Measurements from ENCODE around the gene IER5L. TPM values are rescaled to one million over a fixed set of nuclear protein-coding genes. Genes with fewer than 3 reads are reported as not detected.
A peak's percentile ranks its signal among the peaks of the same experiment; 100 is the strongest.

The IER5L gene
- total RNA-seq, 4 donors from 2014 or later: 5.0 to 24.2 (median 12.9) TPM

DNA sequence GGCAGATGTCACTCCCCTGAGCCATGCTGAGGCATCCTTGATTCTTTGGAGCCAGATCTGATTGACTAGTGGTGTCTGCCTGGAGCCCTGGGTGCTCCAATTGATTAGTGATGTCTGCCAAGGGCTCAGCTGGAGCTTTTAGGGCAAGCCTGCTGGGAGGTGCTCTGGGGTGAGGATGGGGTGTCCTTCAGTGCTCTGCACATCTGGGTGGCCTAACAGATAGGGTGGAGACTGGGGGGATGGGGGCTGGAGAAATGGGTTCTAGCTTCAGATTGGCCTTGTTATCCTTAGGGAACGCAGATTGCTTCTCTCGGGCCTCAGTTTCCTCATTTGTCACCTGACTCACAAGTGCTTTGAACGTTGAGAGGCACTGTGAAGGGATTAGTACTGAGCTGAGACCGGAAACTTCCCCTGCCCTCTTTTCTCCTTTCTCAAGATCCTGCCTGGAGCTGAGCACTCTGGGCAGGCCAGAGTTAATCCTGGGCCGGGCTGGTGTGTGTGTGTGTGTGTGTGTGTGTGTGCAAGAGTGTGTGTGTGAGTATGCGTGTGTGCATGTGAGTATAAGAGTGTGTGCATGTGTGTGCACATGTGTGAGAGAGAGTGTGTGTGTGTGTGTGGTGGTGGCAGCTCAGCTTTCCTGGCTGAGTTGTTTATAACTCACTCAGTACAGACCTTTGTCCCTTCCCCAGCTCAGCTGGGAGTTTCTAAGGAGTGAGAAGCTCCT is 5.6 kb upstream of the IER5L start:
- TF ChIP-seq POLR2AphosphoS5 (IDR thresholded peaks at IDR 0.05) (no peak), EP300 (IDR thresholded peaks at IDR 0.05) (no peak), POLR2A (IDR thresholded peaks at IDR 0.05; ENCODE audit: low read depth) (no peak)
- TF ChIP-seq, protein P1, sequence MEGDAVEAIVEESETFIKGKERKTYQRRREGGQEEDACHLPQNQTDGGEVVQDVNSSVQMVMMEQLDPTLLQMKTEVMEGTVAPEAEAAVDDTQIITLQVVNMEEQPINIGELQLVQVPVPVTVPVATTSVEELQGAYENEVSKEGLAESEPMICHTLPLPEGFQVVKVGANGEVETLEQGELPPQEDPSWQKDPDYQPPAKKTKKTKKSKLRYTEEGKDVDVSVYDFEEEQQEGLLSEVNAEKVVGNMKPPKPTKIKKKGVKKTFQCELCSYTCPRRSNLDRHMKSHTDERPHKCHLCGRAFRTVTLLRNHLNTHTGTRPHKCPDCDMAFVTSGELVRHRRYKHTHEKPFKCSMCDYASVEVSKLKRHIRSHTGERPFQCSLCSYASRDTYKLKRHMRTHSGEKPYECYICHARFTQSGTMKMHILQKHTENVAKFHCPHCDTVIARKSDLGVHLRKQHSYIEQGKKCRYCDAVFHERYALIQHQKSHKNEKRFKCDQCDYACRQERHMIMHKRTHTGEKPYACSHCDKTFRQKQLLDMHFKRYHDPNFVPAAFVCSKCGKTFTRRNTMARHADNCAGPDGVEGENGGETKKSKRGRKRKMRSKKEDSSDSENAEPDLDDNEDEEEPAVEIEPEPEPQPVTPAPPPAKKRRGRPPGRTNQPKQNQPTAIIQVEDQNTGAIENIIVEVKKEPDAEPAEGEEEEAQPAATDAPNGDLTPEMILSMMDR (IDR thresholded peaks at IDR 0.05): no peak
- H3K36me3 ChIP-seq: no peaks in the 10 kb centered on the region
- intact Hi-C loops (cut with DNase I): loop anchor here (5.0 kb wide), 1 partner anchor 319 kb away; no protein-coding TSS in a partner anchor
- H3K4me3 ChIP-seq: no peak overlapping the region
- H3K4me1 ChIP-seq: peaks cover 2 to 18% (median 6%) of the 10 kb centered on the region in 4 donors
- no peaks in the 10 kb centered on the region for H3K27me3 ChIP-seq
- WGBS: 73% methylated on average over 4 of the region's 6 CpGs
- H3K9me3 ChIP-seq: no peaks in the 10 kb centered on the region
- no peak overlapping the region for H3K27ac ChIP-seq (replicated peaks in 1 of 4)
- DNase-seq (ENCODE audit: extremely low spot score): no peak

GRCh38 chr9:129182625-129183494 is 4.8 kb upstream of the IER5L start:
- Histone ChIP-seq H3K27me3 (no peaks in the 10 kb centered on the region), H3K27ac (replicated peaks in 1 of 4) (no peak overlapping the region), H3K9me3 (no peaks in the 10 kb centered on the region), H3K36me3 (no peaks in the 10 kb centered on the region), H3K4me1 (peaks cover 6 to 23% (median 12%) of the 10 kb centered on the region in 4 donors), H3K4me3 (no peak overlapping the region)
- WGBS: 86% methylated on average over 20 of the region's 20 CpGs
- no peak for DNase-seq (ENCODE audit: extremely low spot score)
- intact Hi-C loops (cut with DNase I): loop anchor here (5.0 kb wide), 1 partner anchor 319 kb away; no protein-coding TSS in a partner anchor
- TF ChIP-seq, protein P1 (IDR thresholded peaks at IDR 0.05): peak in 1 of 3 experiments; percentile 42
- no peak for TF ChIP-seq EP300 (IDR thresholded peaks at IDR 0.05)

DNA sequence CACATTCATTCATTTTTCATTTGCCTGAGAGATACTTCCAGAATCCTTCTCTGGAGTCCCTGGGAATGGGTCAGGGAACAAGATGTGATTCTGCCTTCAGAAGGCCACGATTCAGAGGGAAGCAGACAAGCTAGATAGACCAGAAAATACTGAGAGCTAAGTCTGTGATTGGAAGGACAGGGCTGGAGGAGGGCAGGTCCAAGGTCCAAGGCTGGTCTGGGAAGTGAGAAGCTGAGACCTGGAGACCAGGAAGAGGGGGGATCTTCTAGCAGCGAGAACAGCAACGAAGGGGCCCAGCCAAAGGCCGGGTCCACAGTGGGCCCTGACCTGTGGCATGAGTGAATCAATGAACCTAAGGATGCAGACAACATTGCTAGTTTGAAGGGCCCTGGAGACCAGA is 4.1 kb upstream of the IER5L start:
- Histone ChIP-seq H3K4me3 (no peak overlapping the region), H3K4me1 (peaks cover 6 to 23% (median 12%) of the 10 kb centered on the region in 4 donors), H3K36me3 (no peaks in the 10 kb centered on the region), H3K27me3 (no peaks in the 10 kb centered on the region), H3K27ac (replicated peaks in 1 of 4) (no peak overlapping the region), H3K9me3 (no peaks in the 10 kb centered on the region)
- intact Hi-C loops (cut with DNase I): loop anchor here (5.0 kb wide), 1 partner anchor 320 kb away; no protein-coding TSS in a partner anchor
- TF ChIP-seq, protein P1 (IDR thresholded peaks at IDR 0.05): no peak
- no peak for TF ChIP-seq EP300 (IDR thresholded peaks at IDR 0.05)
- no peak for TF ChIP-seq POLR2A (IDR thresholded peaks at IDR 0.05; ENCODE audit: low read depth)
- no peak for TF ChIP-seq POLR2AphosphoS5 (IDR thresholded peaks at IDR 0.05)
- 90% methylated on average over 4 of the region's 4 CpGs for WGBS
- no peak for DNase-seq (ENCODE audit: extremely low spot score)

- H3K4me1 ChIP-seq: peaks cover 6 to 23% (median 12%) of the 10 kb centered on the region in 4 donors
- WGBS: 79% methylated on average over 5 of the region's 5 CpGs
- H3K4me3 ChIP-seq: no peak overlapping the region
- intact Hi-C loops (cut with DNase I): loop anchor here (5.0 kb wide), 1 partner anchor 321 kb away; no protein-coding TSS in a partner anchor
- H3K27me3 ChIP-seq: no peaks in the 10 kb centered on the region
- no peak for DNase-seq (ENCODE audit: extremely low spot score)
- H3K36me3 ChIP-seq: peaks cover 0 to 5% (median 0%) of the 10 kb centered on the region in 4 donors
- TF ChIP-seq POLR2A (IDR thresholded peaks at IDR 0.05; ENCODE audit: low read depth): no peak
- TF ChIP-seq POLR2AphosphoS5 (IDR thresholded peaks at IDR 0.05): no peak
- TF ChIP-seq, protein P1 (IDR thresholded peaks at IDR 0.05): no peak
- TF ChIP-seq EP300 (IDR thresholded peaks at IDR 0.05): no peak
- no peaks in the 10 kb centered on the region for H3K9me3 ChIP-seq
- no peak overlapping the region for H3K27ac ChIP-seq (replicated peaks in 1 of 4)
Observed at GRCh38 chr9:129181246-129181645, 3.2 kb upstream of the IER5L start.

Measured in esophagus muscularis mucosa (tissue), 4 donors.